NCI-H1048 (cell line): ENCODE measurements around the gene APBB1IP.
"Not testable (repeated sequence)": the region's sequence is repeated elsewhere in the genome, so short reads cannot be mapped to it uniquely, and the experiment has no call there.

ENCODE experiments used
- DNase-seq: peaks from one replicate; lab custom pipeline; 2025; lab: John Stamatoyannopoulos, UW

The APBB1IP gene

GRCh38 chr10:26441491-26442214 lies 3.5 kb downstream of the APBB1IP start:
- DNase-seq: no peak

GRCh38 chr10:26445411-26446031 lies 7.4 kb downstream of the APBB1IP start:
- DNase-seq: no peak

DNA sequence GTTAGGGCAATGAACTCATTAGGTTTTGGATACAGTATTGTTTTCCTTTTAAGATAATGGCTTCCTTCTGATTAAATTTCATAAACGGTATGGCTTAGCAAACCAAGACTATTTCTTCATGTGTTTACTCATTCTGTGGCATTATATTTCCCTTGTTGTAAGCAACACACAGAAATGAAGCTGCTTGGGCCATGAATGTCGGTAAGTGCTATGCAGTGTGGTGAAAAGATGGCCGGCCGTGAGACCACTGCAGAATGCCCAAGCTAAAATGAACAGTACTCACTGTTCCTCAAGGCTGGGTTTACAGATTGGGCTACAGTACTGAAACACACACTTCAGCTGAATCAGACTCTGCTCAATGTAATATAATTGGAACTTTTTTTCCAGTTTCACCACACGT lies 8.1 kb downstream of the APBB1IP start:
- no peak for DNase-seq

GRCh38 chr10:26448292-26448691 lies 10.2 kb downstream of the APBB1IP start:
- no peak for DNase-seq

DNA sequence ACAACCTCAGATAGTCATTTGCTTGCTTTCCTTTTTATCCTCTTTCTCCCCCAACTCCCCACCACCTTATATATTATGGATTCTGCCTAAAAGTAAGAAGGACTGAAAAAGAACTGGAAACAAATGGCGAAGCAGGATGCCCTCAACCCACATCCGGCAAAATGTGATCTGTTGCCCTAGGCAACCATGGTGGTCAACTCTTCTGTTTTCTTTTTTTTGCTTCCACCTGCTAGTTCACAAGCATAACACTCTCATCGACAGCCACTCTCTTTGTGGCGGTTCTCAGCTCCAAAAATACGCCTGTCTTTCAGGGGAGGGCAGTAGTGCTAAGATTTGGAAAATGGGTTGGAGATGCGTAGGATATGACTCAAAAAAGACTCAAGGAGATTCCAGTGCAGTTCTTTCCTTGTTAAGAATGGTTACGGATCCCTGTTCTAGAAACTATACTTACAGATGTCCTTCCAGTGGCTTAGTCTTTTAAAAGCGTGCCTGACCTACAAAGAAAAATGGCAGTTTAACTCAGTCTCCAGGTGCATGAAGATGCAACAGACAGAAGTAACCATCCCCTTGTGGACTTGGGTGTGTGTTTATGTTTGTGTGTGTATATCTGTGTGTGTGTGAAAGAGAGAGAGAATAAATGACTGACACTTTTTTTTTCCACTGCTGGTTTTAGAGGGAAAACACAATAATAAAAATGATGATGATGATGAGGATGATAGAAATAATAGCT lies 10.7 kb downstream of the APBB1IP start:
- no peak for DNase-seq

DNA sequence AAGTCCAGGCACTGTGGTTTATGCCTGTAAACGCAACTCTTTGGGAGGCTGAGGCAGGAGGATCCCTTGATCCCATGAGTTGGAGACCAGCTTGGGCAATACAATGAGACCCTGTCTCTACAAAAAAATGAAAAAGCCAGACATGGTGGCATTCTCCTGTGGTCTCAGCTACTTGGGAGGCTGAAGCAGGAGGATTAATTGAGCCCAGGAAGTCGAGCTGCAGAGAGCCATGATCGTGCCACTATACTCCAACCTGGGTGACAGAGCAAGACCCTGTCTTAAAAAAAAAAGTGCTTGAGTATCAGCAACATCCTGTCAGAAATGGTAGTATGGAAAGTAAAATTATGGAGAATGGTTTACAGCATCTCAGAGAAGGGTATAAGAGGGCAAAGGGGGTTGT lies 11.6 kb downstream of the APBB1IP start:
- no peak for DNase-seq

GRCh38 chr10:26451903-26452302 lies 13.8 kb downstream of the APBB1IP start:
- no peak for DNase-seq

DNA sequence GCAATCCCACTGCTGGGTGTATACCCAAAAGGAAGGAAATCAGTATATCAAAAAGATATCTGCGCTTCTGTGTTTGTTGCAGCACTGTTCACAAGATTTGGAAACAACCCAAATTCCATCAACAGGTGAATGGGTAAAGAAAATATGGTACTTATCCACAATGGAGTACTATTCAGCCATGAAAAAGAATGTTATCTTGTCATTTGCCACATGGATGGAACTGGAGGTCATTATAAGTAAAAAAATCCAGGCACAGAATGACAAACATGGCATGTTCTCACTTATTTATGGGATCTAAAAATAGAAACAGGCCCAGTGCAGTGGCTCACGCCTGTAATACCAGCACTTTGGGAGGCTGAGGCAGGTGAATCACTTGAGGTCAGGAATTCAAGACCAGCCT lies 15.7 kb downstream of the APBB1IP start:
- DNase-seq: no peak

DNA sequence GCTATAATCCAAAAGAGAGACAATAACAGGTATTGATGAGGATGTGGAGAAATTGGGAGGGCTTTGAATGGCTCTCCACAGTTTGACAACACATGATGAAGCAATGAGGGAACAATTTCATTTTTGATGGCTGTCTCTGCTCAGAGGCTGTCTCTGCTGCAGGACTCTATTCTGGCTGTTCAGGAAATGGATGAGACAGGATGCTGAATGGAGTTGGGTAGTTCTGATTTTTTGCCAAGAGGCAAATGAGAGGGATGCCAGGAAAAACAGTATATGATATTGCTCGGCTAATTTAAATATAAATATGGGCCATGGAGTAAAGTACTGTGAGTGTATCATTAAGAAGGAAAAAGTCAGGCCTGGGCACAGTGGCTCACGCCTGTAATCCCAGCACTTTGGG lies 16.8 kb downstream of the APBB1IP start:
- DNase-seq: no peak

DNA sequence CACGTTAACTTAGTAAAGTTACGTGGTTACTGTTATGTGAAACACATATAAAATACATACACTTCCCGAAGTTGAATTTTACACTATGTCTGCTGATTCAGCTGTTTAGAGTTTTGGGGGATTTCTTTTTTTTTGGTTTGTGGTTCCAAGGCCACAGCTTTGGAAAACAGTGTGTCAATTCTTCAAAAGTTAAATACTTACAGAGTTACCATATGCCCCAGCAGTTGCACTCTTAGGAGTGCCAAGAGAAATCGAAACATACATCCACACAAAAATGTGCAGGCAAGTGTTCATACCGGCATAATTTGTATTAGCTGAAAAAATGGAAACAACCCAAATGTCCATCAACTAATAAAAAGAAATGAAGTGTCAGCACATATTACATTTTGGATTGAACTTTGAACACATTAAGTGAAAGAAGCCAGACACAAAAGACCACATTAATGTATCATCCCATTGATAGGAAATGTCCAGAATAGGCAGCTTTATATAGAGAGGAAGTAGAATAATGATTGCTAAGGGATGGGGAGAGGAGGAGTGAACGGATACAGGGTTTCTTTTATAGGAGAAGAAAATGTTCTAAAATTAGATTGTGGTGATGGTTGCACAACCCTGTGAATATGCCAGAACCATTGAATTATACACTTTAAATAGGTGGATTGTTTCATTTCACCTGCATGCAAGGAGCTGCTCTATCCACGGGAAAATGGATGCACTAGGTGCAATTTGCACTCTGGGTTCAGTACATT lies 17.6 kb downstream of the APBB1IP start:
- DNase-seq: no peak

DNA sequence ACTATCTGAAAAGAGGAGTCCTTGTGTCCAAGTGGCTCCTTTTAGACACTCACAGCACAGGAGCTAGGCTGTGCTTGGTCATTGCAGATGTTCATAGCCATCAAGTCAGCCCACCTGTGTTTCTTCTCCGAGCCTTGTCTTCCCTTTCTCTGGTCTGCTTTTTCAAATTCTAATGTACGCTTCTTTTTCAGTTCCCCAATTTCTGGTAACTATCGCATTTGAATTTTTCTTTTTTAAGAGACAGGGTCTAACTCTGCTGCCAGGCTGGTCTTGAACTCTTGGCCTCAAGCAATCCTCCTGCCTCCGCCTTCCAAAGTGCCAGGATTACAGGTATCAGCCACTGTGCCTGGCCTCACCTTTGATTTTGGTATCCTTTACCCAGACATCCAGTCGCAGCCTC lies 18.9 kb downstream of the APBB1IP start:
- DNase-seq: no peak

DNA sequence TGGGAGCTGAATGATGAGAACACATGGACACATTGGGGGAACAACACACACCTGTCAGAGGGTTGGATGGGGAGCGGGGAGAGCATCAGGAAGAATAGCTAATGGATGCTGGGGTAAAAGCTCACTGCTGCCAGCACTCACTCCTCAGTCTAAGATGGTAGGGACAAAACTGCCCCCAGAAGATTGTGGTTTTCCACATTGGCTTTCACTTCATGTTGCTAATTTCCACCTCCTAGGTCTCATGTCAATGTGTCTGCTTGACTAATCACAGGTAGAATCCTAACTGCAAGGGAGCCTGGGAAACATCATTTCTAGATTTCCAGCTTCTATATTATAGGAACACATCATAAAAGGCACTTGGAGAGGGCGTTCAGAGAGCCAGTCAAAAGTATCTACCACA lies 22.6 kb downstream of the APBB1IP start:
- DNase-seq: no peak

GRCh38 chr10:26463986-26464385 lies 25.8 kb downstream of the APBB1IP start:
- DNase-seq: no peak

- no peak for DNase-seq
Measured at GRCh38 chr10:26464632-26465280, 26.6 kb downstream of the APBB1IP start.

GRCh38 chr10:26466531-26466930 lies 28.4 kb downstream of the APBB1IP start:
- DNase-seq: not testable (repeated sequence)

DNA sequence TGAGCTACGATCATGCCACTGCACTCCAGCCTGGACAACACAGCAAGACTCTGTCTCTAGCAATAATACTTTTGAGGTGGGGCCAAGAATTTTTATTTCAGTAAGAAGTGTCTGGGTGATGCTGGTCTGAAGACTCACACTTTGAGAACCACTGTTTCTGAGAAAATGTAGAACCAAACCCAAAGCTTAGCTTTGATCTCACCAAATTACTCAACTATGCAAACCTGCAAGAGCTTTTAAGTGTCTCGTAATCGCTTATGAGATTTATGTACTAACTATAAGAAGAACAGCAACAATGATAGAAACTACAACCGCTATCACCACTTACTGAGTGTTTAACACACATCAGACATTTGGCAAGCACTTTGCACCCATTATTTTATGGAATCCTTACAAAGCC lies 29.5 kb downstream of the APBB1IP start:
- DNase-seq: no peak

DNA sequence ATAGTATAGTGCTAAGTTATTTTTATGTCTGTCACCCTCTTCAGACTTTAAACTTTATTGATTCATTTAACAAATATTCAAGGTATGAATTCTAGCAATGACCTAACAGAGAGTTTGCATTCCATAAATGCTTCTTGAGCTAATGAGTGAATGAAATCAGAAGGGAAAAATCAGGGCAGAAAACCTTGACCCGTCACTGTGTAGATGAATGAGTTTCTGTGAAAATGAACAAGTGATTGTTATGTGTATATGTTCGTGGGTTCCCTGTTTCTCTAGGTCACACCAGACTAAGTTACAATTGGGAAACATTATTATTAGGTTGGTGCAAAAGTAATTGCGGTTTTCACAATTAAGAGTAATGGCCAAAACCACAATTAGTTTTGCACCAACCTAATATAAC lies 30.1 kb downstream of the APBB1IP start:
- DNase-seq: no peak

- no peak for DNase-seq
Measured at GRCh38 chr10:26468700-26469099, 30.6 kb downstream of the APBB1IP start.

DNA sequence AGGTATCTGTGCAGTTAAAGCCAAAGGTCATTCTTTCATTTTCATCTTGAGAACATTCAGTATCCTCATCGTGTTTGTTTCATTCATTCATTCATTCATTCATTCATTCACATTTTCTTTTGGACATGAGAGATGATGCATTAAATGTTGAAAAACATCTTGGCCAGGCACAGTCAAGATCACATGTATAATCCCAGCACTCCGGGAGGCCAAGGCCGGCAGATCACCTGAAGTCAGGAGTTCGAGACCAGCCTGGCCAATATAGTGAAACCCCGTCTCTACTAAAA lies 34.3 kb downstream of the APBB1IP start:
- no peak for DNase-seq

DNA sequence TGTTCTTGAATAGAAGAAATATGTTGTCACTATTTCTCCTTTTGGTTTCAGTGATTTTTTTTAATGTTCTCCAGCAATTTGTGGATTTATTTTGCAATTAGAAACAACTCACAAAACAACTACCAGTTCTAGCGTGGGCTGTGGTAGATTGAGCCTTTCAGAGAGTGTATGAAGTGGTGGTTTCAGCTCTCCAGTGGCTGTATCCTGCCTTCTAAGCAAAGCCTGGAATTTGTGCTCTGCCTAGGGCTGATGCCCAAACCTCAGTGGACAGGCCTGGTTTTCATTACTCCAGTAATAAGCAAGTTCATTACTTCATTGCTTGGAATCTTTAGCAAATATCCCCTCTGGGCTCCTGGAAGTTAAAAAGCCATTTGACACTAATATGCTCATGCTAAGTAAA lies 35.9 kb downstream of the APBB1IP start:
- no peak for DNase-seq

GRCh38 chr10:26474845-26475244 lies 36.7 kb downstream of the APBB1IP start:
- DNase-seq: not testable (repeated sequence)

- DNase-seq: no peak
Measured at GRCh38 chr10:26475386-26475785, 37.2 kb downstream of the APBB1IP start.
